ENCODE measurements around the gene CCBE1.

CCBE1 gene

DNA sequence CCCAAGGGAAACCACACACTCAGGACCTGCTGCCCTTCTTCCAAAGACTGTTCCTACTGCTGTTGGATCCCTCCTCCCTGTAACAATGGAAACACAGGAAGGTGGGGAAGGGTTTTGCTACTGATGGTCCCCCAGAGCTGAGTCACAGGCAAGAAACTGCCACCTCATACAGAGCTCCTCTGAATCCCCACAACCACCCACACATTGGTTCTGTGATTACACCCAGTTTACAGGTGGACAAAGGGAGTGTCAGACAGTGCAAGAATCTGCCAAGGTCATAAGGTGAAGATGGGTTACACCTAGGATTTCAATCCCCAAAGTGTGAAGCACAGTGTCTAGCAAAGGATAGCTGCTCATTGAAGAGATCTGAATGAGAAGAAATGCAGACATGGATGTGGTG lies 196.5 kb downstream of the CCBE1 start:
- TF ChIP-seq FOXP2 (optimal IDR thresholded peaks at IDR 0.05; ENCODE audit: borderline replicate concordance, extremely low read depth, extremely low read length, insufficient read depth) (no peak), REST (IDR thresholded peaks at IDR 0.05; ENCODE audit: insufficient read depth in 1 of 2, low read depth in 2 of 2, low read length in 2 of 2) (no peak), SIN3A (IDR thresholded peaks at IDR 0.05; ENCODE audit: borderline replicate concordance, insufficient read depth, low read length) (no peak), TAF1 (IDR thresholded peaks at IDR 0.05; ENCODE audit: borderline replicate concordance, insufficient read depth, low read length) (no peak), POLR2AphosphoS5 (IDR thresholded peaks at IDR 0.05; ENCODE audit: low read depth, low read length) (no peak)

- TF ChIP-seq POLR2AphosphoS5 (IDR thresholded peaks at IDR 0.05; ENCODE audit: low read depth, low read length) (no peak), TAF1 (IDR thresholded peaks at IDR 0.05; ENCODE audit: borderline replicate concordance, insufficient read depth, low read length) (no peak), REST (IDR thresholded peaks at IDR 0.05; ENCODE audit: insufficient read depth in 1 of 2, low read depth in 2 of 2, low read length in 2 of 2) (no peak), SIN3A (IDR thresholded peaks at IDR 0.05; ENCODE audit: borderline replicate concordance, insufficient read depth, low read length) (no peak), FOXP2 (optimal IDR thresholded peaks at IDR 0.05; ENCODE audit: borderline replicate concordance, extremely low read depth, extremely low read length, insufficient read depth) (no peak)
These were observed 198.6 kb downstream of the CCBE1 start for GRCh38 chr18:59498506-59499086.

DNA sequence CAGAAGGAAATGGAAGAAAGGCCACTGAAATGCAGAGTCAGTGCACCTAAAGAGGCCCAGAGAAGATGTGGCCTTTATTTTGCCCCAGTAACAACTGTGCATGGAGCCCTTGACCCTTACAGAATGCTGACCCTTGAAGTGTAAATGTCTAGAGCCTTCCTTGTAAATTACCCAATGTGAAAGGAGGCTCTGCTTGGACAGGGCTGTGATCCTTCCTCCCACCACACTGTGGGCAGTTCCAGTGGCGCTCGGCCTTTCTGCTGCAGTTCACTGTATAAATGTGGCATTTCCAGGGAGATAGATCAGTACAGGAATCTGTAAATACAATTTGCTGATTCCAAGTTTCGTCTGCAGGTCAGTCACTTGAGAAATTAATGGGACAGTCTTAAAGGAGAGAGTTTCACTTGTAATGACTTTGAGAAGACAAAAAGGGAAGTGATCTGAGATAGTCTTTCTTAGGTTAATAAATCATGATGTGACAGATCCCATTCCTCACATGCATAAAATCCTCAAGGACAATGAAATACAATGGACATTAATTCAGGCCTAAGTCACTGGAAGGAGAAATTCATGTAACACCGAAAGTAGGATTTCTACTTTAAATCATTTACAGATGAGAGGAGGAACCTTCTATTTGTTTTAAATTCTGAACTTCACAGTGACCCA lies 204.3 kb downstream of the CCBE1 start:
- TF ChIP-seq TAF1 (IDR thresholded peaks at IDR 0.05; ENCODE audit: borderline replicate concordance, insufficient read depth, low read length) (no peak), SIN3A (IDR thresholded peaks at IDR 0.05; ENCODE audit: borderline replicate concordance, insufficient read depth, low read length) (no peak), FOXP2 (optimal IDR thresholded peaks at IDR 0.05; ENCODE audit: borderline replicate concordance, extremely low read depth, extremely low read length, insufficient read depth) (no peak), REST (IDR thresholded peaks at IDR 0.05; ENCODE audit: insufficient read depth in 1 of 2, low read depth in 2 of 2, low read length in 2 of 2) (no peak), POLR2AphosphoS5 (IDR thresholded peaks at IDR 0.05; ENCODE audit: low read depth, low read length) (no peak)

DNA sequence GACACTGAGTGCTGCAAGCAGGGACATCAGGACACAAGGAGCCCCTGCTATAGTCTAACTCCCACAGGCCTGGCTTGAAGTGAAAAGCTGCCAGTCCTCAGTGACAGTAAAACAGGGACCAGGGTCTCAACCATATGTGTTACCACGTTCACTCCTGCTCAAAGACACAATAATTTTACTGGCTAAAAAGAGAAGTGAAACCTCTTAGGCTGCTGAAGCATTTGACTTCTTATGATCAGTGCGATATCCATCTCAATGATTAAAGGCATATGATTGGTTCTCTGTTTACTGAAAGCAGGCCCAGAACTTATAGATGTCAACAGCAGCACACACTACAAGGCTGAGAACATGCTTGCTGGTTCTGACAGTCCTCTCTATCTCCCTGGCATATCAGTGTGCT lies 208.3 kb downstream of the CCBE1 start:
- no peak for TF ChIP-seq TAF1 (IDR thresholded peaks at IDR 0.05; ENCODE audit: borderline replicate concordance, insufficient read depth, low read length)
- no peak for TF ChIP-seq REST (IDR thresholded peaks at IDR 0.05; ENCODE audit: insufficient read depth in 1 of 2, low read depth in 2 of 2, low read length in 2 of 2)

Data from PFSK-1 (cell line).